ENCODE measurements around the gene KIF5A.

DNA sequence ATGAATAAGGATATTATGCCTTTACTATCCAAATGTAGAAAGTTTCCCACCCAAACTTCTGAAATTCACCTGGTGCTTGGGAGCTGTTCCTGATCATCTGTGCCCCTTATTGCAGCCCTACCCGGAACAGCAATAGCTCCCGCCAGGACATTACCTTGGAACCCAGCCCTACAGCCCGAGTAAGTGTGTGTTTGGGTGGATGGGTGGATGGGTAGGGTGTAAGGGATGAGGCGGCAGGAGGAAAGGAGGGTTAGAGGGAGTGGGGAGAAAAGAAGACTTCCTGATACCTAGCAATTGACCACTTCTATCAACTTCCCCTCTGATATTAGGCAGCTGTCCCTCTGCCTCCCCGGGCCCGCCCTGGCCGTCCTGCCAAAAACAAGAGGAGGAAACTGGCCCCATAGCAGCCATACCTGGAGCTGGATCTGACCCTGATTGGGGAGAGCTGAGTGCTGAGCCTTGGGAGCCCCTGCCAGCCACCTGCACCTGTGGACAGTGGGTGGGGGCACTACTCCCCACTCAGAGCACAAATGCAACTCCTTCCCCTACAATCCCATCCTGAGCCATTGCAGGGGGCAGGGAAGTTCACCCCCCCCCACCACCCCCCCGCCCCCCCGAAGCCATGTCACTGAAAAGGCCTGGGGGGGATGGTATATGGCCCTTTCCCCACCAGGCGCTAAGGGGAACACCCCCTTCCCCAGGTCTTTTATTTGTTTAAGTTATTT is 20.9 kb upstream of the KIF5A start:
- TF ChIP-seq, protein P1, sequence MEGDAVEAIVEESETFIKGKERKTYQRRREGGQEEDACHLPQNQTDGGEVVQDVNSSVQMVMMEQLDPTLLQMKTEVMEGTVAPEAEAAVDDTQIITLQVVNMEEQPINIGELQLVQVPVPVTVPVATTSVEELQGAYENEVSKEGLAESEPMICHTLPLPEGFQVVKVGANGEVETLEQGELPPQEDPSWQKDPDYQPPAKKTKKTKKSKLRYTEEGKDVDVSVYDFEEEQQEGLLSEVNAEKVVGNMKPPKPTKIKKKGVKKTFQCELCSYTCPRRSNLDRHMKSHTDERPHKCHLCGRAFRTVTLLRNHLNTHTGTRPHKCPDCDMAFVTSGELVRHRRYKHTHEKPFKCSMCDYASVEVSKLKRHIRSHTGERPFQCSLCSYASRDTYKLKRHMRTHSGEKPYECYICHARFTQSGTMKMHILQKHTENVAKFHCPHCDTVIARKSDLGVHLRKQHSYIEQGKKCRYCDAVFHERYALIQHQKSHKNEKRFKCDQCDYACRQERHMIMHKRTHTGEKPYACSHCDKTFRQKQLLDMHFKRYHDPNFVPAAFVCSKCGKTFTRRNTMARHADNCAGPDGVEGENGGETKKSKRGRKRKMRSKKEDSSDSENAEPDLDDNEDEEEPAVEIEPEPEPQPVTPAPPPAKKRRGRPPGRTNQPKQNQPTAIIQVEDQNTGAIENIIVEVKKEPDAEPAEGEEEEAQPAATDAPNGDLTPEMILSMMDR (IDR thresholded peaks at IDR 0.05; ENCODE audit: low read length) = no peak
- TF ChIP-seq EZH2 (IDR thresholded peaks at IDR 0.05; ENCODE audit: borderline replicate concordance, low read length) = no peak

Data from OCI-LY1 (cell line).